B cell (primary cell): ENCODE measurements around the gene SLC4A11. TPM values are rescaled to one million over a fixed set of nuclear protein-coding genes. Genes with fewer than 3 reads are reported as not detected.

Experiments
- ATAC-seq: fragments of 200-7000 bp; cut with Tn5 transposase; one replicate; pipeline ENCODE4 v1.10.0; 2021; ENCODE audit warnings: low read depth, mild to moderate bottlenecking, moderate number of reproducible peaks, moderate library complexity
- CTCF ChIA-PET: fragments of 350-600 bp; sonication (Branson Sonifier 250); formaldehyde crosslinking; loops from one replicate; lab custom pipeline; 2021; ENCODE audit warnings: antibody characterized with exemption, inconsistent platforms; lab: Charles Lee
- POLR2A ChIA-PET: fragments of 350-600 bp; sonication (Branson Sonifier 250); formaldehyde crosslinking; loops from one replicate; lab custom pipeline; 2021; ENCODE audit warnings: antibody characterized with exemption; lab: Charles Lee
- DNase-seq: peaks from one replicate; pipeline ENCODE4 v3.0.0; 2013
- H2AFZ ChIP-seq: 2 replicates; pipeline ENCODE4 v1.6.1; 2012; ENCODE audit warnings: mild to moderate bottlenecking, low read depth, low read length; ENCODE audit not compliant: insufficient read depth, poor library complexity, severe bottlenecking
- H3K27ac ChIP-seq, 2 donors: 1 replicate in 1 of 2; 2 replicates in 1 of 2; pipeline ENCODE4 v1.5.1; 2012 to 2013; ENCODE audit warnings: low read length in 2 of 2, mild to moderate bottlenecking in 2 of 2, moderate library complexity in 1 of 2
- H3K27me3 ChIP-seq, 4 experiments: fragments of 200-600 bp in 1 of 4; sonication (generic) in 1 of 4; replicated peaks in 1 of 4; 1 replicate in 2 of 4; 2 replicates in 2 of 4; pipeline versions ENCODE4 v1.6.1 to v1.7.0; 2013 to 2016; ENCODE audit warnings: low read length in 3 of 4, mild to moderate bottlenecking in 2 of 4, mixed read lengths in 1 of 4, moderate library complexity in 1 of 4; ENCODE audit not compliant: insufficient read depth in 4 of 4, control insufficient read depth in 3 of 4; ENCODE audit errors: control extremely low read depth in 1 of 4
- H3K36me3 ChIP-seq, 2 experiments: replicated peaks in 1 of 2; 1 replicate in 1 of 2; 2 replicates in 1 of 2; pipeline versions ENCODE4 v1.6.1 to v1.7.1; 2013; ENCODE audit warnings: low read length in 1 of 2; ENCODE audit not compliant: insufficient read depth in 2 of 2, control insufficient read depth in 1 of 2; ENCODE audit errors: control extremely low read depth in 1 of 2, extremely low read depth in 1 of 2
- H3K4me1 ChIP-seq, 2 donors: fragments of 200-600 bp in 1 of 2; sonication (generic) in 1 of 2; 1 replicate in 1 of 2; 2 replicates in 1 of 2; pipeline versions ENCODE4 v1.5.1 to v1.6.1; 2013 to 2017; ENCODE audit warnings: low read length in 2 of 2; ENCODE audit not compliant: control insufficient read depth in 2 of 2, insufficient read depth in 2 of 2
- H3K4me2 ChIP-seq: replicated peaks from 2 replicates; pipeline ENCODE3; 2012; ENCODE audit warnings: mild to moderate bottlenecking, low read depth, low read length; ENCODE audit not compliant: poor library complexity, severe bottlenecking
- H3K4me3 ChIP-seq, 5 experiments: fragments of 200-600 bp in 1 of 5; sonication (generic) in 1 of 5; 1 replicate in 3 of 5; 2 replicates in 2 of 5; pipeline versions ENCODE4 v1.5.1 to v1.7.0; 2011 to 2016; ENCODE audit warnings: low read length in 4 of 5, mild to moderate bottlenecking in 4 of 5, low read depth in 2 of 5, control low read depth in 1 of 5, moderate library complexity in 1 of 5; ENCODE audit not compliant: insufficient read depth in 1 of 5; ENCODE audit errors: control extremely low read depth in 1 of 5, extremely low read depth in 1 of 5
- H3K79me2 ChIP-seq: fragments of 200-600 bp; sonication (generic); one replicate; pipeline ENCODE4 v1.6.0; 2016; ENCODE audit warnings: low read length; ENCODE audit not compliant: control insufficient read depth, insufficient read depth
- H3K9ac ChIP-seq: fragments of 200-600 bp; sonication (generic); 2 replicates; pipeline ENCODE4 v1.6.1; 2017; ENCODE audit warnings: mild to moderate bottlenecking, low read length, moderate library complexity
- H3K9me3 ChIP-seq, 3 donors: one replicate each; pipeline versions ENCODE4 v1.6.1 to v1.7.1; 2013; ENCODE audit warnings: low read length in 2 of 3; ENCODE audit not compliant: control insufficient read depth in 2 of 3, insufficient read depth in 1 of 3; ENCODE audit errors: control extremely low read depth in 1 of 3
- H4K20me1 ChIP-seq: 2 replicates; pipeline ENCODE4 v1.6.0; 2012; ENCODE audit warnings: mild to moderate bottlenecking, low read length; ENCODE audit not compliant: insufficient read depth, control insufficient read depth, poor library complexity, severe bottlenecking
- H3K27ac Mint-ChIP-seq: one replicate; pipeline ENCODE4 v1.8.0; 2021; ENCODE audit warnings: mixed read lengths
- H3K27me3 Mint-ChIP-seq: one replicate; pipeline ENCODE4 v1.8.0; 2021; ENCODE audit warnings: mixed read lengths
- H3K4me1 Mint-ChIP-seq: one replicate; pipeline ENCODE4 v1.8.0; 2021; ENCODE audit warnings: mixed read lengths
- H3K4me3 Mint-ChIP-seq: one replicate; pipeline ENCODE4 v1.8.0; 2021; ENCODE audit warnings: mixed read lengths
- H3K9me3 Mint-ChIP-seq: one replicate; pipeline ENCODE4 v1.8.0; 2022; ENCODE audit warnings: mixed read lengths; ENCODE audit not compliant: insufficient read depth
- CTCF ChIP-seq: fragments of 200-600 bp; IDR thresholded peaks from one replicate; pipeline ENCODE4 v1.8.0; 2022; ENCODE audit warnings: antibody characterized with exemption, mild to moderate bottlenecking
- EZH2 ChIP-seq: IDR thresholded peaks from 2 replicates; pipeline ENCODE4 v1.6.1; 2012; ENCODE audit warnings: borderline replicate concordance, low read depth, mild to moderate bottlenecking, moderate library complexity, low read length; ENCODE audit not compliant: insufficient read depth, poor library complexity, severe bottlenecking
- WGBS: methylation state at CpG from one replicate; pipeline ENCODE4 v1.1.5; 2013; ENCODE audit warnings: missing lambda C conversion rate; ENCODE audit not compliant: insufficient coverage; 5-methylcytosine and 5-hydroxymethylcytosine counted together
- intact Hi-C: fragments of 100-400 bp; cut with micrococcal nuclease; formaldehyde crosslinking; loops from one replicate; pipeline ENCODE4 v1.10.0; 2022
- polyA plus RNA-seq: library from polyadenylated mRNA; depleted of rRNA; stranded (reverse); fragments of >200 nt; gene quantifications from 2 replicates; pipeline ENCODE4 v1.2.3, GENCODE V29; 2012
- total RNA-seq, 2 donors: library from RNA; stranded (reverse); fragments of 120-200 nt in 1 of 2; gene quantifications; 1 replicate in 1 of 2; 2 replicates in 1 of 2; pipeline versions ENCODE4 v1.2.3 to v1.2.4, GENCODE V29; 2013 to 2022

Gene SLC4A11
- total and polyA plus RNA-seq, 2 donors (not counting 1 experiment from before 2014, with no cell fraction given) = 0.85 to 1.6 TPM

GRCh38 chr20:3250091-3250504 lies 11.1 kb upstream of the SLC4A11 start:
- Histone ChIP-seq H3K9ac (no peak overlapping the region), H4K20me1 (no peaks in the 10 kb centered on the region), H3K4me3 (no peak overlapping the region), H3K27me3 (peaks cover 0 to 30% (median 9%) of the 10 kb centered on the region in 4 experiments), H3K27ac (no peak overlapping the region), H3K79me2 (no peaks in the 10 kb centered on the region), H2AFZ (no peak overlapping the region), H3K36me3 (peaks cover 0 to 3% of the 10 kb centered on the region in 2 experiments), H3K9me3 (no peaks in the 10 kb centered on the region), H3K4me1 (peaks cover 11 to 12% of the 10 kb centered on the region in 2 donors), H3K4me2 (no peak overlapping the region)
- peaks cover 19% of the 10 kb centered on the region for H3K27me3 Mint-ChIP-seq
- ChIA-PET POLR2A (no interaction called here), CTCF (no interaction called here)
- peaks cover 7% of the 10 kb centered on the region for H3K4me1 Mint-ChIP-seq
- H3K4me3 Mint-ChIP-seq = no peak overlapping the region
- 86% methylated on average over 9 of the region's 10 CpGs for WGBS
- ATAC-seq (no peak), DNase-seq (no peak)
- TF ChIP-seq CTCF = no peak
- TF ChIP-seq EZH2 = no peak
- H3K27ac Mint-ChIP-seq = no peak overlapping the region
- H3K9me3 Mint-ChIP-seq = no peaks in the 10 kb centered on the region
- intact Hi-C loops = no loop called here

GRCh38 chr20:3248993-3249347 lies 10.0 kb upstream of the SLC4A11 start:
- H3K4me3 Mint-ChIP-seq = peak overlapping the region; percentile 55
- Histone ChIP-seq H2AFZ (peak overlapping the region; percentile 40), H3K27me3 (peaks cover 0 to 30% (median 9%) of the 10 kb centered on the region in 4 experiments), H3K36me3 (no peaks in the 10 kb centered on the region), H3K4me3 (peak overlapping the region in 4 of 5 experiments; percentile 2 to 41 (median 22)), H3K9ac (peak overlapping the region; percentile 43), H4K20me1 (no peaks in the 10 kb centered on the region), H3K4me2 (peak overlapping the region; percentile 76), H3K9me3 (no peaks in the 10 kb centered on the region), H3K27ac (no peak overlapping the region), H3K79me2 (no peaks in the 10 kb centered on the region), H3K4me1 (peaks cover 11 to 12% of the 10 kb centered on the region in 2 donors)
- intact Hi-C loops = no loop called here
- DNase-seq (no peak), ATAC-seq (no peak)
- 2% methylated on average over 9 of the region's 18 CpGs for WGBS
- ChIA-PET POLR2A (no interaction called here), CTCF (interaction anchor here (1.1 to 2.0 kb wide), 3 partner anchors 9 to 196 kb away, joined by 4 to 6 read pairs (median 4); no protein-coding TSS in a partner anchor)
- H3K9me3 Mint-ChIP-seq = no peaks in the 10 kb centered on the region
- H3K4me1 Mint-ChIP-seq = peaks cover 7% of the 10 kb centered on the region
- H3K27ac Mint-ChIP-seq = no peak overlapping the region
- H3K27me3 Mint-ChIP-seq = peaks cover 21% of the 10 kb centered on the region
- no peak for TF ChIP-seq CTCF
